Fibroblast of villous mesenchyme (primary cell): ENCODE measurements around the gene FOSB. TPM values are rescaled to one million over a fixed set of nuclear protein-coding genes. Genes with fewer than 3 reads are reported as not detected.
"Not testable (repeated sequence)": the region's sequence is repeated elsewhere in the genome, so short reads cannot be mapped to it uniquely, and the experiment has no call there.

Source experiments
- DNase-seq: peaks from one replicate; pipeline ENCODE4 v3.0.0-alpha.2; 2010; ENCODE audit warnings: low read depth
- H3K4me3 ChIP-seq: 2 replicates; pipeline ENCODE4 v1.5.1; 2011; ENCODE audit warnings: low read depth, mild to moderate bottlenecking, low read length
- CTCF ChIP-seq: IDR thresholded peaks from 2 replicates; pipeline ENCODE4 v1.5.1; 2012; ENCODE audit warnings: low read depth, mild to moderate bottlenecking, low read length; ENCODE audit not compliant: insufficient read depth
- total RNA-seq: library from RNA; depleted of rRNA; stranded (reverse); fragments of >200 nt; gene quantifications from 2 replicates; pipeline ENCODE4 v1.2.3, GENCODE V29; 2012

The FOSB gene
- total RNA-seq, 1 donor: 13.0 TPM

- no peak for TF ChIP-seq CTCF
- H3K4me3 ChIP-seq: no peak overlapping the region
- DNase-seq: no peak
Measured at GRCh38 chr19:45421947-45422498, 45.8 kb upstream of the FOSB start.

GRCh38 chr19:45423033-45423588, 44.7 kb upstream of the FOSB start:
- DNase-seq: no peak
- no peak for TF ChIP-seq CTCF
- peak overlapping the region; percentile 81 for H3K4me3 ChIP-seq

- DNase-seq: peak; percentile 95
- peak within 1 kb of the TSS; percentile 81 for H3K4me3 ChIP-seq
- no peak for TF ChIP-seq CTCF
Measured at GRCh38 chr19:45423589-45424190, 44.1 kb upstream of the FOSB start, which contains the start of gene ERCC1. Gene ERCC1, minus strand, starts transcription at chr19:45423917. Its CDS starts 543 bp downstream, at chr19:45423374.

GRCh38 chr19:45424191-45425058, 43.4 kb upstream of the FOSB start:
- TF ChIP-seq CTCF: no peak
- DNase-seq: peak; percentile 96
- H3K4me3 ChIP-seq: peak overlapping the region; percentile 81

GRCh38 chr19:45428384-45429231, 39.2 kb upstream of the FOSB start:
- peak; percentile 56 for TF ChIP-seq CTCF
- H3K4me3 ChIP-seq: peak overlapping the region; percentile 70
- DNase-seq: peak; percentile 47

- H3K4me3 ChIP-seq, DNase-seq: not testable (repeated sequence)
Measured at GRCh38 chr19:45429896-45430295, 37.9 kb upstream of the FOSB start.

- H3K4me3 ChIP-seq: not testable (repeated sequence)
- peak; percentile 85 for DNase-seq
Measured at GRCh38 chr19:45431008-45431407, 36.8 kb upstream of the FOSB start.

- DNase-seq: not testable (repeated sequence)
Measured at GRCh38 chr19:45432543-45432942, 35.3 kb upstream of the FOSB start.

More at GRCh38 chr19:45432543-45432942, 35.3 kb upstream of the FOSB start:
- H3K4me3 ChIP-seq: not testable (repeated sequence)
